Fibroblast of villous mesenchyme (primary cell): ENCODE measurements around the gene ADSS1. TPM values are rescaled to one million over a fixed set of nuclear protein-coding genes. Genes with fewer than 3 reads are reported as not detected.
A peak's percentile ranks its signal among the peaks of the same experiment; 100 is the strongest.

Experiments used
- DNase-seq: peaks from one replicate; pipeline ENCODE4 v3.0.0-alpha.2; 2010; ENCODE audit warnings: low read depth
- H3K4me3 ChIP-seq: 2 replicates; pipeline ENCODE4 v1.5.1; 2011; ENCODE audit warnings: low read depth, mild to moderate bottlenecking, low read length
- small RNA-seq: library from RNA; depleted of rRNA; stranded (forward); fragments of <200 nt; gene quantifications from one replicate; pipeline ENCODE3, GENCODE V24; 2012
- total RNA-seq: library from RNA; depleted of rRNA; stranded (reverse); fragments of >200 nt; gene quantifications from 2 replicates; pipeline ENCODE4 v1.2.3, GENCODE V29; 2012
- TF ChIP-seq, protein P1 (sequence below): IDR thresholded peaks from 2 replicates; pipeline ENCODE4 v1.5.1; 2012; ENCODE audit warnings: low read depth, mild to moderate bottlenecking, low read length; ENCODE audit not compliant: insufficient read depth

Gene ADSS1
- total RNA-seq, 1 donor, result 4.3 TPM

DNA sequence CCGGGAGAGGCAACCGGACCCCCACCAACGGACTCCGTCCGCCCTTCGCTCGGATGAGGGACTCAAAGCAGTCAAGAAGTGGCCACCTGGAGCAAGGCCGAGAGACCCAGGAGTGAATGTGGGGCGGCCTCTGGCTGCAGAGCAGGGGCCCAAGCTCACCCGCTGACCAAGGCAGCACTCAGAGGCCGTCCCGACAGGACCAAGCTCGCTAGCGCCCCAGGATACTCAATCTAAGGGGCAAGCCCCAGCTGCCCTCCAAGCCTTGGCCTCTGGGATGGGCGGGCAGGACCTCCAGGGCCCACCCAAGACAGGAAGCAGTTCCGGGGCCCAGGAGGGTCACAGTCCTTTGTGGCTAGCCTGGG lies 70.6 kb downstream of the ADSS1 start:
- H3K4me3 ChIP-seq, result peak overlapping the region; percentile 78
- TF ChIP-seq, protein P1, sequence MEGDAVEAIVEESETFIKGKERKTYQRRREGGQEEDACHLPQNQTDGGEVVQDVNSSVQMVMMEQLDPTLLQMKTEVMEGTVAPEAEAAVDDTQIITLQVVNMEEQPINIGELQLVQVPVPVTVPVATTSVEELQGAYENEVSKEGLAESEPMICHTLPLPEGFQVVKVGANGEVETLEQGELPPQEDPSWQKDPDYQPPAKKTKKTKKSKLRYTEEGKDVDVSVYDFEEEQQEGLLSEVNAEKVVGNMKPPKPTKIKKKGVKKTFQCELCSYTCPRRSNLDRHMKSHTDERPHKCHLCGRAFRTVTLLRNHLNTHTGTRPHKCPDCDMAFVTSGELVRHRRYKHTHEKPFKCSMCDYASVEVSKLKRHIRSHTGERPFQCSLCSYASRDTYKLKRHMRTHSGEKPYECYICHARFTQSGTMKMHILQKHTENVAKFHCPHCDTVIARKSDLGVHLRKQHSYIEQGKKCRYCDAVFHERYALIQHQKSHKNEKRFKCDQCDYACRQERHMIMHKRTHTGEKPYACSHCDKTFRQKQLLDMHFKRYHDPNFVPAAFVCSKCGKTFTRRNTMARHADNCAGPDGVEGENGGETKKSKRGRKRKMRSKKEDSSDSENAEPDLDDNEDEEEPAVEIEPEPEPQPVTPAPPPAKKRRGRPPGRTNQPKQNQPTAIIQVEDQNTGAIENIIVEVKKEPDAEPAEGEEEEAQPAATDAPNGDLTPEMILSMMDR, result peak; percentile 4
- DNase-seq, result peak; percentile 36

DNA sequence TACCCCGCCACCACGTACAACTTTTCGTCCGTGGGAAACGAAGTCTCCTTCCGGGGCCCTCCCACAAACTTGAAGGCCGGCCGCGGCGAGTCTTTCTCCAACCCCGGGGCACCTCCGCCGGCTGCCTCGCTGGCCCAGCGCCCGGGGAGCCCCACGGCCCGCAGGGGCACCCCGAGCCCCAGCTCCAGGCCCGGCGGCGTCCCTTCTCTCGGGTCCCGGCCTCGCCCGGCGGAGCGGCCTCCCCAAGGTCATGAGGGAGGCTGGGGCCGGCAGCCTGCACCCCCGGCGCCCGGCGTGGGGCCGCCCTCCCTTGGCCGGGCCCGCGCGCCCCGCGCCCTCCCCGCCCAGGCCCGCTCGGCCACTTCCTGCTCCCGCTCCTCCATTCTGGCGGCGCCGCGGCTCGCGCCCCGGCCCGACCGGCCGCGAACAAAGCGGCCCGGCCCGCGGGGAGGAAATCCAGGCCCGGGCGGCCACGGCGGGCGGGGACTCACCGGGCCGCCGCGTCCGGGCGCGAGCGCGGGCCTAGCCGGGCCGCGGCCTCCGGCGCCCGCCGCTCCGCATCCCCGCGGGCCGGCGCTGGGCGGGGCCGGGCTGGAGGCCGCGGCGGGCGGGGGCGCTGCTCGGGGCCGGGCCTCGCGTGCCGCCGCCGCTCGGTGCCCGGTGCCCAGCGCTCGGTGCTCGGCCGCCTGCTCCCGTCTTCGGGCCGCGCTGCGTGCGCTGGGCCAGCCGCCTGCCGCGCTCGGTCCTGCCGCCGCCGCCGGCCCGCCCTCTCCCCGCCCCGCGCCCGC lies 71.2 kb downstream of the ADSS1 start, which contains the start of gene AKT1:
Gene AKT1 (minus strand): TSS at position 756 of the 788 bp plus-strand sequence. CDS start 3,105 bp downstream, outside the sequence.
- TF ChIP-seq, protein P1, result no peak
- peak; percentile 19 for DNase-seq
- H3K4me3 ChIP-seq, result peak within 1 kb of the TSS; percentile 78

- TF ChIP-seq, protein P1, result no peak
- H3K4me3 ChIP-seq, result peak overlapping the region; percentile 51
- DNase-seq, result peak; percentile 35
Observed at GRCh38 chr14:104795781-104796686, 72.0 kb downstream of the ADSS1 start.

GRCh38 chr14:104796687-104797081 lies 72.7 kb downstream of the ADSS1 start:
- H3K4me3 ChIP-seq, result no peak overlapping the region
- no peak for DNase-seq
- TF ChIP-seq, protein P1, result no peak

Small RNA genes lying within 50 kb of the gene (small RNA-seq; reads per million reads assigned to genes)
- not detected for gene MIR4710

Other genes with a start within 250 kb of the ADSS1 start
- not detected in 2 replicates for gene C14orf180, start 144.5 kb upstream of the ADSS1 start, total RNA-seq
- gene TMEM179, start 119.5 kb upstream of the ADSS1 start, total RNA-seq, result under 0.01 TPM in 1 of 2 replicates, not detected in the other
- 47.0 and 68.7 TPM in 2 replicates for gene INF2, start 34.6 kb upstream of the ADSS1 start, total RNA-seq
- gene SIVA1, start 28.9 kb downstream of the ADSS1 start, total RNA-seq, result 67.8 and 73.8 TPM in 2 replicates
- gene AKT1, start 71.5 kb downstream of the ADSS1 start, total RNA-seq, result 233 and 261 TPM in 2 replicates
- 3.5 and 4.3 TPM in 2 replicates for gene ZBTB42, start 76.9 kb downstream of the ADSS1 start, total RNA-seq
- 19.4 and 22.5 TPM in 2 replicates for gene CEP170B, start 141.0 kb downstream of the ADSS1 start, total RNA-seq
- gene PLD4, start 200.7 kb downstream of the ADSS1 start, total RNA-seq, result under 0.01 TPM in 1 of 2 replicates, not detected in the other